Right lung (tissue), 5 donors: ENCODE data around the gene ZNF462. TPM values are rescaled to one million over a fixed set of nuclear protein-coding genes. Genes with fewer than 3 reads are reported as not detected.

Source experiments
- DNase-seq, 2 donors: peaks; one replicate each; pipeline ENCODE4 v3.0.0-alpha.2; 2013
- polyA plus RNA-seq, 5 donors: library from polyadenylated mRNA; unstranded; fragments of 120-200 nt; gene quantifications; one replicate each; pipeline versions ENCODE4 v1.2.1 to v1.2.3, GENCODE V29; 2013; ENCODE audit warnings: inconsistent platforms in 1 of 5, low replicate concordance in 1 of 5; ENCODE audit not compliant: insufficient read length in 5 of 5, insufficient read depth in 1 of 5

ZNF462 gene
- polyA plus RNA-seq, 5 donors: 18.8 to 29.2 (median 28.7) TPM

DNA sequence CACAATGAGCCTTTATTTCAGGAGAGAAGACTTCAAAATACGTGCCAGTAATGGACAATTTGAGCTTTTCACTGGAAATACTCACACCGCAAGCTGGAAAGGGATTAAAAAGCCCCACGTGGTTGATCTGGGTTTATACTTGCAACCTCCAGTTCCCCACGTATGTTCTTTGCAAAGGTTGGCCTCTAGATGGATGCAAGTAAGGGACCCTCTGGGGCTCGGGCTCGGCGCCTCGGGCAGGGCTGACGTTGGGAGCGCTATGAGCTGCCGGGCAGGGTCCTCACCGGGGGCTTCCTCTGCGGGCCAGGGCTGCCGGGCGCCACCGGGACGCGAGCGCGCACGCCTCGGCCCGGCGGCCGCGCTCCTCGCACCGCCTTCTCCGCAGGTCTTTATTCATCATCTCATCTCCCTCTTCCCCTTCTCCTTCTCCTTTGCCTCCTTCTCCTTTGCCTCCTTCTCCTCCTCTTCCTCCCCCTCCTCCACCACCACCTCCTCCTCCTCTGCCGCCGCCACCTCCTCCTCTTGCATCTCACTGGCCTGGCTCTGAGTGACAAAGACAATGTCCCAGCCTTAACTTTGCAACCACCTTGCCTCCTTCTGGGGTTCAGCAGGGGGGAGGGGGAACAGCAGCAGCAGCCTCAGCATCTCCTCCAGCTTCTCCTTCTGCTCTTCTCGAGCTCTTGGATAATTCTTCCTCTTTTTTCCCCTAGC lies 701 bp upstream of the ZNF462 start:
- peak; percentile 38 to 70 for DNase-seq

DNA sequence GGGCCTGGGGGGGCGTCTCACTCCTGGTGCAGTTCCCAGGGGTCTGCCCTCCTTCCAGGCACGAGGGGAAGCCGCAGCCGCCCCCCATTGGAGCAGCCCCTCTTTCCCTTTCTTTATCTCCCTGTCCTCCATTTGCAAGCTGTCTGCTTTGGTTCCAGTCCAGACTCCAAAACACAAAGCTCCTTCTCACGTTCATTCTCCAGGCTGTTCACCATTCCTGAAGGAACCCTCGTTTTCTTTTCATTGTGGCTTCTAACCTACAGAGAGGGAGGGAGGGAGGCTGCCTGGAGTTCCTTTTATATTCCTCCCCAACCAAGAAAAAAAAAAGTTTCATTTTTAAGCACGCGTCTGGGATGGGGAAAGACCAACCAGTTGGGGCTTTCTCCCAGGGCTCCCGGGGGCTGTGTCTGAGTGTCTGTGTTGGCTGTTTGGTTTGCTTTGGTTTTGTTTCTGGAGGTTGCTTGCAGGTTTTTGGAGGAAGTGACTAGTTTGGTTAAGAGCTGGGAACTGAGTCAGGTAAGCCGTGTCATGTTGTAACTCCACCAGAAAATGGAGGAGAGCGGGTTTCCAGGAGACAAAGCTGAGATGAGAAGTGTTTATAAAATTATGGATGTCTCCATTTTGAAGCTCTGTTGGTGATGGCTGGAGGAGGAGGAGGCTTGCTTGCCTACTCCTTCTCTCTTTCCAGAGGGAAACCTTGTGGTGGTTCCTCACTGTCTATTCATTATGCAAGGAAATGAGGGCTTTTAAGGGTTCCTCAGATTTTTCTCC lies 1.6 kb downstream of the ZNF462 start:
- peak; percentile 69 to 77 for DNase-seq

DNA sequence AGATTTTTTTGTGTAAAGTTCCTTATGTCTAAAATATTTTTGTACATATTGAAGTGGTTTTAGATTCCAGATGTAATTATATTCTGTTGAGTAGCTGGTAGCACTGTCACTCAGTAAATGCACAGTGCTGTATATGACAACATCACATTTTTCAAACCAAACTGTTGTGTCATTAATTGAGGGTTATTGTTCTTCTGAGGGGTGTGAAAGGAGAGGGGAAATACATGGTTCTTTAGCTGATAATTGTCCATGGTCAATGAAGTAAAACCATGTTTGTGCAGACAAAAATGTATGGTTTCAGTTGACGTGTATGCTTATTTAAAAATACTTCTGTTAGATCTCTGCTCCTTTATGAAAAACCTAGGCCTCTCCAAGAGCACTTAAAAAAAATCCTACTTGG lies 3.3 kb downstream of the ZNF462 start:
- DNase-seq: no peak

DNA sequence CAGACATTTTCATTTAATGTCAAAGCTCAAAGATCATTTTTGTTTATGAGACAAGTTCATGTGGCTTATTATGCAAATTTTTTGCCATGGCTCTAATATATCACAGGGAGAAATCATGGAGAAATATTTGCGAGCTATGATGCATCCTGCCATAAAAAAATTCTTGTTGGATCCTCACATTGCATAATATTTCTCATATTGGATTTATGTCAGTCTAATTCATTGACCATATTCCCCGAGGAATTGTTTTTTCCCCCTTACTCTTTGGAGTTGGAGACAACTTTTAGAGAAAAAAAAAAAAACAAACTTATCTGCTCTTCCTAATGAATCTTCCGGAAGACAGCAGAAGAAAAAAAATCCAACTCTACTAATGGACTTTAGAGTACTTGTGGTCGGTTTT lies 4.3 kb downstream of the ZNF462 start:
- DNase-seq: no peak

DNA sequence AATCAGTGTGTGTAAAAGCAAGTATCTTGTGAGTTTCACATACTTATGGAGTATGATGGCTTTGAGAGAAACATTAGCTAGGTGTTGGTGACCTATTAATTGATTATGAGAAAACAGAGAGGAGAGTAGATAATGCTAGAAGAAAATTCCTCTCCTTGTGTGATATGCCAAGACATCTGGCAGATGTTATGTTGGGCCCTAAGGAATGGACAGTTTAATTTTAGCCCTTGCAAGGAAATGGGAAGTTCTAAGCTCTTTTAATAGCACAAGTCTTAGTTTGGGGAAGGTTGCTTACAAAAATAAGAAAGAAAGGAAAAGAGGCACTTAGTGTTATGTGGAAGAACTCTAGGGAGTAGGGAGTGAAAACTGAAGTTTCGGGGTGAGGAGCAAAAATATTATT lies 5.1 kb downstream of the ZNF462 start:
- DNase-seq: no peak

DNA sequence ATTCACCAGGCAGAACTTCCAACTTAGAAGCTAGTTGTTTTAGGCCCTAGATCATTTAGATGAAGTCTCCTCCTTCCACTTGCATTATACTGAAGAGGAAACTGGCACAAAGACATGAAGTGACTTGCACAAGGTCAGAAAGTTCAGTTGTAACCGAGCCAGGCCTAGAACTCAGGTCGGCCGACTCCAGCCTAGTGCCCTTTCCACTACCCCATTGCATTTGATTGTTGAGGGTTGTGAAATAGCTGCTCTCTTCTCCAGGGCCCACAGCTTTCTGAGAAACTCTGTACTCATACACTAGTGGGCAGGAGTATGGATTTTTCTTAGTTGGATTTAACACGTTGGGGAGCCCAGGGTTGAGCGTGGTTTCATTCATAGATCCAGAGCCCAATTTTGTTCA lies 5.6 kb downstream of the ZNF462 start:
- no peak for DNase-seq

DNA sequence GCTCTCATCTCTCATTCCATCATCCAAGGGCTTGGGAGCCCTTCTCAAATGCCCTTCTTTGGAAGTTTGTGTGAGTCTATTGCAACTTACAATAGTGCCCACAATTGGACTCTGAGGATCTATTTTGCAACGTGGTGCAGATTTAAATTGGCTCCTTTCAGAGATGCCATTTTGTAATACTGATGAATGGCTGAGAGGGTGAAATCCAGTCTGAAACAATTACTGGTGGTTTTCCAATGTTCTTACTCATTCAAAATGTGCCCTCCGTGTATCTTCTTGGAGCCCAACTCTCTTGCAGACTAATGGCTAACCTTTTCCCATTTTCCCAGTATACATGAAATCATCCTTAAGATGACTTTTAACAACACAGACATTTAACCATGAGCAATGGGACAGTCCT lies 6.1 kb downstream of the ZNF462 start:
- DNase-seq: no peak

DNA sequence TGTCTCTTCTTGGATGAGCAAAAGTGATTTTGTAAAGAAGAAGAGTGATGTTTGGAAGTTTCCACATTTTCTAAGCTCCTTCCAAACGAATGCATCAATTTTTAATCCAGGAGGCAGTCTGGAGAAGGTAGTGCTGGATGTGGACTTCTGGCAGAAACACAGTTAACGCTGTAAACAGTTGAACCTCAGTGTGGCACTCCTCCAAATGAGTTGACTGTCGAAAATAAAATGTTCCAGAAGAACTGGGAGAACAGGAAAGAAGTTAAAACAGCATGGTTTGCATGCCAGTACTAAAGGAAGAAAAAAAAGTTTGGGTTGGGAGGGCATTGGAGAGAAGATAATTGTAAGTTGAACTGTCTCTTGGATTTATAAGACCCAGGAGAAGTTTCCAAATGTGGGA lies 6.5 kb downstream of the ZNF462 start:
- DNase-seq: no peak

DNA sequence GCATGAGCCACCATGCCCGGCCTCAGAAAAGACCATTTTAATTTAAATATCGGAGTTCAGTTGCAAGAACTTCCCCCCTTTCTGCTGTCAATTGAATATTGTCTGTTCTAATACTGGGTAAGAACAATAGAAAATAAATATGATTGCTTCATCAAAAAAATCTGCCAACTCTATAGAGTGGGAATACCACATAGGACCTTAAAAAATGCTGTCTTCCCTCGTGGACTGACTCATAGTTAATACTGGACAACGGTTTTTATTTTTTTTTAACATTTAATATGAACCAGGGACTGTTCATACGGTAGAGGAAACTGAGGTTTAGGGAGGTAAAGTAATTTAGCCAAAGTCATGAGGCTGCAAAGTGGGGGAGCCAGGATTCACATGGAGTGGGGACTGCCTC lies 9.7 kb downstream of the ZNF462 start:
- no peak for DNase-seq

DNA sequence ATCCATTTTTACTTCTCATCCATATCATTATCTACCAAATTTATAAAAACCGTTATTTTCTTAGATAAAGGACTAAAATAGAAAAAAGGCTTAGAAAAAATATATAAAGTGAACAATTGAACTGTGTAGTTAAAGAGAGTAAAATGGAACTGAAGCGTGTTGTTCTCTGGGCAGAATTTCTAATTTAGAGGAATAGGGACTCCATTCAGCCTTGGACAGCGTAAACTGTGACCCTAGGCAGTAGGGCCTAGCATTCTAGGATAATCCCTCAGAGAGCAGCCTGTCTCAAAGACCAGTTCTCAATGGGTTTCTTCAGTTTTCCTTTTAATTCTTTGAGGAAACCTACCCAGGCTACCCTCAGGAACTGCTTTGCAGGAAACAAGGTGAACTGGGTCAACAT lies 11.1 kb downstream of the ZNF462 start:
- DNase-seq: no peak

DNA sequence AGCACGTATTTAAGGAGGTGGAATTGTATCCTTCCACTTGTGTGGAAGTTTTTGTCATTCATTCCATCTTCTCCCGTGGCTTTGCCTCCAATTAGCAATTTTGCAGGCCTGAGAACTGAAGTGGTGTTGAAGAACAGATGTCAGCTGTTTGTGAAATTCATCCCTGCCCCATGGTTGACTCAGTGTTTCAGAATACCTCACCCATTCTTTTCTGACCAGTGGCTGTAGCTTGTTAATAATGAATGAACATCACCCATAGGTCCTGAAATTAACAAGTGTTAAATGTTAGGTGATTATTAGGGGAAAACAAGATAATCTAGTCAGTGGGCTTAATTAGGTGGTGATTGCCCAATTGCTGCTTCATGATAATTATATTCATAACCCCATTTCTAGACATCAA lies 11.7 kb downstream of the ZNF462 start:
- DNase-seq: no peak

DNA sequence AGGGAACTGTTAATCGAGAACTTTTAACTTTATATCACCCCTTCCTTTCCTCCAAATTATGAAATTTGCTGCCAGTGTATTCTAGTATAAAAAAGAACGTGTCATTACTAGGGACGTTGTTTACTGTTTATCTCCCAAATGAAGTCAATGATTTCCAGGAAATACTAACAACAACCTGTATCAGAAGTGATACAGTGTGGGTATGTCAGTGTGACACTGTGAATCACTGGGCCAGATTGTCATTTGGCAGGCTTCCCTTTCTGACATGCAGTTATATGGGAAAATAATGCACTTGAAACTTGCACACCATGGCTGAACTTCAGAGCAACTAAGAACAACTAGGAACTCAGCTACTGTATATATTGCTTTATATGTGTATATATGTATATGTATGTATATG lies 12.6 kb downstream of the ZNF462 start:
- peak in 1 of 2 donors; percentile 29 for DNase-seq

DNA sequence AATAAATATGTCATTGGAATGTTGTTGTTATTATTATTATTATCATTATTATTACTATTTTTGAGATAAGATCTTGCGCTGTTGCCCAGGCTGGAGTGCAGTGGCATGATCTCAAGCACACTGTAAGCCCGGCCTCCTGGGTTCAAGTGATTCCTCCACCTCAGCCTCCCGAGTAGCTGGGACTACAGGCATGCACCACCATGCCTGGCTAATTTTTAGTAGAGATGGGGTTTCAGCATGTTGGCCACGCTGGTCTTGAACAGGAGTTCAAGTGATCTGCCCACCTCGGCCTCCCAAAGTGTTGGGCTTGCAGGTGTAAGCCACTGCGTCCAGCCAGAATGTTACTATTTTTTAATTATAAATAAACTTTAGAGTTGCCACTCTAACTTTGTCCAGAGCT lies 14.4 kb downstream of the ZNF462 start:
- no peak for DNase-seq

DNA sequence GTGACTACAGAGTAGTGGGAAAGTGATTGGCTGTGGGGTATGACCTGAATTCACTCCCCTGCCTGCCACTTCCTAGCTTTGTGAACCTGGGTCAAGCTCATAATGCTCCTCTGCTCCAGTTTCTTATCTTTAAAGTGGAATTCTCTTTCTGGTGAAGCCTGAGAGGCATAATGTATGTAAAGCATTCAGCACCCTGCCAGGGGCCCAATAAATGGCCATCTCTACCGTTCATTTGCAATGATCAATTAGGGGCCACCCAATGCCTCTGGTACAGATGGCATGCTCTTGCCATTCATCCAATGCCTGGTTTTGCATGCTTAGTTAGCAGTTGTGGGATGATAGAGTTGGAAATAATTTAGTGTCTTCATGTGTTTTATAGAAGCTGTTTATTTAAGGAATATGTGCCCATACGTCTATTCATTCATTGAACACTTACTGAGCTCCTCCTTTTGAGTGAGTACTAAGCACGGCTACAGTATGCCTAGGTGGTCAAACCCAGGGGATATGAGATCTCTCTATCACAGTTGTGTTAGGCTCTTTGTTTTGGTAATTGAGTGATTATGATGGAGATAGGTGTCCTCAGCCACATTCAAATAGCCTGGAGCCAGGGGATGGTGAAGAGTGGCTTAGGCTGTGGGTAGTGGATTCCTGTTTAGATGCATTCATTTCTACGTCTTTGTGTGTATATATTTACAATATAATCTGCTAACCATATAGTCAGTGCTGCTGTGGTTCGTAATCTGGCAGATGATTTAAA lies 15.3 kb downstream of the ZNF462 start:
- no peak for DNase-seq

DNA sequence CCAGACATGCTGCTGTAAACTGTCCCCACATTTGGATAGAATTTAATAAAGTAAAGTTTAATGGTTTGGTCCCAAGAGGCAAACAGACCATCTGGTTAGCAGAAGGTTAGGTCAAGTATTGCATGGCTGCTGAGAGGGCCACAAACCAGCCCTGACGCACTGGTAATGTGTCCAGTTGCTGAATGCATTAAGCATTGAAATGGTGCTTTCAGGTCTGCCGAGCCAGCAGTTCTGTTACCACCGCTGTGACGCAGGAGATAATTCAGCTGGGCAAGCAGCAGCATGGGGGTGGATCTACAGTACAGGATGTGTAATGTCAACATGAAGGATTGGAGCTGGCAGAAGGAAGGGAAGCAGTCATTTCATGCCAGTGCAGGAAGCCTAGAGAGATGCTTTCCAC lies 16.0 kb downstream of the ZNF462 start:
- DNase-seq: peak; percentile 78 to 79

DNA sequence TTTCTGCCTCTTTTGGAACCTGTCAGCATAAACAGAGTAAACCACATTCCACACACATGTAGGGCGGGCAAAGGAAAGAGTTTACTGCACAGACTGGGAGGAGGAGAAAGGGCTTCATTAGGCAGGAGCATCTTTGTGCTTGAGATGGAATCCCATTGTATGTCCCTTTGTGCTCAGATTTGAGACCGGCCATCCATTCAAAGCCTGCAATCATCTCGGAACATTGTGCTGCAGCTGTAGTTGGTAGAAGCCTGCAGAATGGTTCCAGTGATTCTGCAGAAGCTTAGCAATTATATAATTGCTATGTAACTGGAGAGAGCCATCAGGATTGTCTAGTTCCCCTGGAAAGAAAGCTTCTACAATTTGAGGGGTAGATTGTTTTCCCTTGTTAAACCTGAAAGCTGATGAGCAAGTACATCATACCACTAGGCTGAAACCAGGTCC lies 16.5 kb downstream of the ZNF462 start:
- no peak for DNase-seq

DNA sequence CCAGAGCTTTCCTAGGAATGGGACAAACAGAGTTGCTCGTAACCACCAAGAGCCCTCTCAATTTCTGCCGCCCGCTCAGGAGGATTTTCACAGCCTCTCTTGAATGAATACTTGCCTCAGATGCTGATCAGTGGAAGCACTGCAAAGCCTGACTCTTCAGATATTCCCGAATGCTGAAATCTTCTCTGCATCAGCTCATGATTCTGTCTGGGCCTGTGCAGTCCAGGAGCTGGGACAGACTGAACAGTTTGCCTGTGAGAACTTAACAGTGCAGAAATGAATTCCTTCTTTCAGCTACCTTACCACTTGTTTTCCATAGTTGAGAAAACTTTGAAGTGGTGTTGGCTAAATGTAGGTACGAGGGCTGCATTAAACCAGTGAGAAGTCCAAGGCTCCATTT lies 17.1 kb downstream of the ZNF462 start:
- DNase-seq: no peak

DNA sequence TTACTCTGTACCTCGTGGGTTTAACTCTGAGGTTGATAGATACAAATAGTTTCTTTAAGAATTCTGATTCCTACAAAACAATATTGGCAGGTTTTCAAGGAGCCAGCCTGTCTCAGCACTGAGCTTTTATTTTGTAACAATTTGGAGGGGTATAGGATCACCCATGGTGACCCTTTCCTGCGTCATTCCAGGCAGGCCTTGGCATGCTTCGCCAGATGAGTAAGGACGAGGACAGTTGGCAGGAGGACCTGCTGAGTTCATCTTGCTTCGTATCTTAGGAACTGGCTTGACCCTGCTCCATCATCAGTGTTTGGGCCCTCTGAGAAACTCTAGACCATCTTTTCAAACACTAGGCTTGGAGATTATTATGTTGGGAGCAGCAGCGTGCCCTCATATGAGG lies 17.9 kb downstream of the ZNF462 start:
- DNase-seq: no peak

DNA sequence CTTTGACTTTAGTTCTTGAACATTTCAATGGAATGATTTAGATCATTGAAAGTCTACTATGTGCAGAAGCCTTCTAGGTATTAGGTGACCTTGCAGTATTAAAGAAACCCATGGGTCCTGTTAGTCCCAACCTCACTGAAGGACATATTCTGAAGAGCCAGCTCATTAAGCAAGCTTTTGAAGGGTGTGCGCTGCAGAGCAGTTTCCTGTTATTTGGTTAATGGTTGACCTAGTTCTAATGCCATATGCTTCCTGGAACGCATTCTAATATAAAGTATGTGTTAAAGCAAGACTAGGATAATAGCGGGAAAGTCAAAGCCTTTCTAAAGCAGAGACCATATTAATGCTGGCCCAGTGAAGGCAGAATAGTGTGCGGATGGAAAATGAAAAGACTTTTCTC lies 20.1 kb downstream of the ZNF462 start:
- peak in 1 of 2 donors; percentile 33 for DNase-seq

DNA sequence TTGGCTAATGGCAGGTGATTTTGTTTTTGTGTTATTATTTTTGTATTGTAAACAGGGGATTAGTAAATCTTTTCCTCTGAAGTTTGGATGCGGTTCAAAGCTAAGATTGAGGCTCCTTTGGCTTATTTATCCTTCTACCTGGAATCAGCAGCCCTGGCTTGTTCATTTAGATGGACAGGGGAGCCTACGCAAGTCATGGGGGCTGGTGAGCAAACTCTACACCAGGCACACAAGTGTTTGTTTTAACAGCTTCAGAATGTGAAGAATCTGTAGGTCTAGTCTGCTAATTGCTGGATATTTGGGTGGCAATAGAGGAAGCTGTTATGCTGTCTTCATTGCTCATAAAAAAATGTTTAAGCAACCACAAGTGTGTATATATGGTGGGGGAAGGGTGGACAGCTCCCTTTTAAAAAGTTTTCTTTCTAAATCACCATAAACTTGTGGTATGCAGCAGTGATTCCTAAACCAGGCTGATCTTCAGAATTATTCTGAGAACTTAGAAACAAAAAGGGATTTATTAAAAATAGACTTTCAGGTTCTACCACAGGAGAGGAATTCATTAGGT lies 20.7 kb downstream of the ZNF462 start:
- DNase-seq: no peak

DNA sequence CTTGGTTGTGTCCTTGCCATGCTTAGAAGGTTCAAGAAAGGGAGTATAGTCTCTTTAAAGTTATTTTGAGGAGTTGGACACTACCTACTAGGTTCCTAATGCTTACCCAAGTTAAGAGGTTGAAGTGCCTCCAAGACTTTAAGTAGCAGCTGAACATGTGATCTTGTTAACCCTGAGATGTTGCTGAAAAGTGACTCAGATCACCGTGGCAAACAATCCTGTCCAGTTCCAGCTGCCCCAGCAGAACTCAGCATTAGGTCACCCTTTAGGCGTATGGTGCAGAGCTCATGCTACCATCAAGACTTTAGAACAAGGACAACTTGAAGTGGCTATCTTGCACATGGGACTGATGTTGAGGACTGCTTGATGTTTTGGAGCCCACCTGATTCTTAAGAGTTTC lies 22.5 kb downstream of the ZNF462 start:
- DNase-seq: no peak
